Activated CD4-positive, alpha-beta T cell treated with anti-CD3 and anti-CD28 coated beads, Interleukin-2, amount 50 U/mL, for 48 hours (primary cell): ENCODE results near the gene PRRG3.

Experiments
- DNase-seq, 2 experiments: peaks; one replicate each; pipeline ENCODE4 v3.0.0-alpha.2; 2020

The PRRG3 gene

GRCh38 chrX:151710457-151710856 lies 15.2 kb downstream of the PRRG3 start:
- no peak for DNase-seq

- DNase-seq: no peak
Observed at GRCh38 chrX:151711154-151711553, 15.9 kb downstream of the PRRG3 start.

- DNase-seq: no peak
Observed at GRCh38 chrX:151711787-151712186, 16.5 kb downstream of the PRRG3 start.

GRCh38 chrX:151712253-151712652 lies 17.0 kb downstream of the PRRG3 start:
- no peak for DNase-seq

- DNase-seq: peak; percentile 3 to 10
Observed at GRCh38 chrX:151713849-151714248, 18.6 kb downstream of the PRRG3 start.

GRCh38 chrX:151714362-151714761 lies 19.1 kb downstream of the PRRG3 start:
- no peak for DNase-seq

GRCh38 chrX:151715752-151716151 lies 20.5 kb downstream of the PRRG3 start, which contains the start of gene FATE1:
Gene FATE1, plus strand, starts transcription at chrX:151716035. Its CDS starts 85 bp downstream, at chrX:151716120.
- DNase-seq: no peak

GRCh38 chrX:151722241-151722846 lies 27.1 kb downstream of the PRRG3 start:
- peak in 1 of 2 experiments; percentile 2 for DNase-seq

- no peak for DNase-seq
Observed at GRCh38 chrX:151723156-151723760, 28.0 kb downstream of the PRRG3 start.

- no peak for DNase-seq
Observed at GRCh38 chrX:151724563-151725337, 29.5 kb downstream of the PRRG3 start.

GRCh38 chrX:151725338-151725614 lies 30.0 kb downstream of the PRRG3 start:
- DNase-seq: no peak

GRCh38 chrX:151726751-151727150 lies 31.5 kb downstream of the PRRG3 start:
- DNase-seq: no peak

GRCh38 chrX:151727346-151727745 lies 32.1 kb downstream of the PRRG3 start:
- no peak for DNase-seq

GRCh38 chrX:151729056-151729725 lies 33.9 kb downstream of the PRRG3 start:
- DNase-seq: no peak

- DNase-seq: no peak
Observed at GRCh38 chrX:151734446-151734845, 39.2 kb downstream of the PRRG3 start, which contains the start of gene CNGA2. Gene CNGA2, plus strand, starts transcription at chrX:151734746. Its CDS starts 3,738 bp downstream, at chrX:151738484.

GRCh38 chrX:151735219-151735618 lies 40.0 kb downstream of the PRRG3 start:
- no peak for DNase-seq

GRCh38 chrX:151736685-151737084 lies 41.4 kb downstream of the PRRG3 start:
- DNase-seq: no peak

- DNase-seq: no peak
Observed at GRCh38 chrX:151737494-151737893, 42.2 kb downstream of the PRRG3 start.

GRCh38 chrX:151738751-151739150 lies 43.5 kb downstream of the PRRG3 start:
- no peak for DNase-seq

- DNase-seq: no peak
Observed at GRCh38 chrX:151741606-151742005, 46.3 kb downstream of the PRRG3 start.

- DNase-seq: no peak
Observed at GRCh38 chrX:151742311-151742710, 47.1 kb downstream of the PRRG3 start.

GRCh38 chrX:151743651-151744470 lies 48.6 kb downstream of the PRRG3 start:
- DNase-seq: no peak

GRCh38 chrX:151745651-151746050 lies 50.4 kb downstream of the PRRG3 start:
- DNase-seq: no peak
